Neural crest cell (in vitro differentiated cells): ENCODE measurements around the gene DLG5. TPM values are rescaled to one million over a fixed set of nuclear protein-coding genes. Genes with fewer than 3 reads are reported as not detected.

Experiments
- DNase-seq: peaks from one replicate; pipeline ENCODE4 v3.0.0; 2021; ENCODE audit warnings: low read depth, mixed read lengths, low spot score
- H3K27ac Mint-ChIP-seq: one replicate; pipeline ENCODE4 v1.8.0; 2021; ENCODE audit warnings: mild to moderate bottlenecking, mixed read lengths; ENCODE audit not compliant: unreplicated experiment
- H3K27me3 Mint-ChIP-seq: 2 replicates; pipeline ENCODE4 v1.8.0; 2021; ENCODE audit warnings: low read depth, mild to moderate bottlenecking, mixed read lengths
- H3K36me3 Mint-ChIP-seq: 2 replicates; pipeline ENCODE4 v1.8.0; 2021; ENCODE audit warnings: low read depth, mild to moderate bottlenecking, mixed read lengths
- H3K4me1 Mint-ChIP-seq: 2 replicates; pipeline ENCODE4 v1.8.0; 2021; ENCODE audit warnings: mixed read lengths
- H3K4me3 Mint-ChIP-seq: one replicate; pipeline ENCODE4 v1.8.0; 2021; ENCODE audit warnings: mild to moderate bottlenecking, mixed read lengths
- H3K9me3 Mint-ChIP-seq: 2 replicates; pipeline ENCODE4 v1.8.0; 2021; ENCODE audit warnings: mixed read lengths
- CTCF ChIP-seq: fragments of 200-600 bp; sonication (generic); conservative IDR thresholded peaks from 2 replicates; pipeline ENCODE4 v1.5.0; 2021; ENCODE audit warnings: antibody characterized with exemption, mild to moderate bottlenecking
- total RNA-seq: library from RNA; stranded (reverse); gene quantifications from 2 replicates; pipeline ENCODE4 v1.2.1, GENCODE V29; 2021

The DLG5 gene
- total RNA-seq, 1 donor from 2014 or later = 87.3 TPM

DNA sequence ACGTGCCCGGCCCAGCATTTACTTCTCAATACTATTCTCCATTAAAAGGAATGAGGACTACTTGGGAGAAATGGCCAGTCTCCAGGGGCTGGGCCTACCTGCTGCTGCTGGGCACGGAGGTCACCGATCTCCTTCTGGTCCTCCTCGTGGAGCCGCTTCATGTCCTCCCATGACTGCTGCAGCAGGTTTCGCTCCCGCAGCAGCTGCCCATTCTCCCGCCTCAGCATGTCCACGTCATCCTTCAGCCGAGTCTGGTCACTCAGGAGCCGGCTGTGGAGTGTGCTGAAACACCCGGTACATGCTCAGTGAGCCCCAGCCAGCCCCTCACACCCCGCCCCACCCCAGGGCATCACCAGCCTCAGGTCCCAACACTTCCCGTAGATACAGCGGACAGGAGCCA is 73.3 kb downstream of the DLG5 start:
- no peak for DNase-seq
- no peak overlapping the region for H3K4me3 Mint-ChIP-seq
- H3K4me1 Mint-ChIP-seq = peaks cover 37% of the 10 kb centered on the region
- H3K27ac Mint-ChIP-seq = peak overlapping the region; percentile 35
- H3K9me3 Mint-ChIP-seq = no peaks in the 10 kb centered on the region
- no peak for TF ChIP-seq CTCF
- H3K27me3 Mint-ChIP-seq = no peaks in the 10 kb centered on the region
- H3K36me3 Mint-ChIP-seq = peaks cover 18% of the 10 kb centered on the region

DNA sequence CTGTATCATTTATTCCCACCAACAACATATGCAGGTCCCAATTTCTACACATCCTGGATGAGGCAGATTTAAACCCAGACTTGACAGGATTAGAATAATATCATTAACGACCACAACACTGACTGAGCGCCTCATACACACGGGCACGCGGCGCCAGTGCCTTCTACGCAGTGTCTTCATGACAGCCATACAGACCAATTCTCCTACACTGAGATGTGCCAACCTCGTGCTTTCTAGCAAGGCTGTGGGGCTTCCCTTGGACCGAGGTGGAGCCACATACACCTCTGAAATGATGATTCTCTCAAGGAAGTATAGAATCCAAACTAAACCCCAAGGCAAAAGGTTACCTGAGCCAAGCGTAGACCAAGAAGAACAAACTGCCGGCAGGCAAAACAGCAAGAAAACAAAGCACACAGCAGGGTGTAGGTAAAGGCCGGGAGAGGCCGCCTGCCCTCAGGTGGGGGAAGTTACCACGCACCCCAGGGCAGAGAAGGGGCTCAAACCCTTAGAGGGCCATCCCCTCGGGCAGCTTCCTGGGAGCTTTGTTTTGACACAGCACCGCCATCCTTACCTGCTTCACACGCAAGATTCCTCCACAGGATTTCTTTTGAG is 75.8 kb downstream of the DLG5 start:
- H3K36me3 Mint-ChIP-seq = peaks cover 17% of the 10 kb centered on the region

GRCh38 chr10:77849039-77849664 is 77.4 kb downstream of the DLG5 start:
- Mint-ChIP-seq H3K4me1 (peaks cover 66% of the 10 kb centered on the region), H3K9me3 (no peaks in the 10 kb centered on the region), H3K36me3 (peaks cover 15% of the 10 kb centered on the region), H3K27me3 (no peaks in the 10 kb centered on the region), H3K4me3 (peak overlapping the region; percentile 72), H3K27ac (peak overlapping the region; percentile 43)
- TF ChIP-seq CTCF = no peak
- peak; percentile 70 for DNase-seq

More for the DNA sequence above, 75.8 kb downstream of the DLG5 start:
- Mint-ChIP-seq H3K9me3 (no peaks in the 10 kb centered on the region), H3K4me3 (no peak overlapping the region), H3K27ac (peak overlapping the region; percentile 60), H3K27me3 (no peaks in the 10 kb centered on the region), H3K4me1 (peaks cover 52% of the 10 kb centered on the region)
- DNase-seq = no peak
- TF ChIP-seq CTCF = no peak

DNA sequence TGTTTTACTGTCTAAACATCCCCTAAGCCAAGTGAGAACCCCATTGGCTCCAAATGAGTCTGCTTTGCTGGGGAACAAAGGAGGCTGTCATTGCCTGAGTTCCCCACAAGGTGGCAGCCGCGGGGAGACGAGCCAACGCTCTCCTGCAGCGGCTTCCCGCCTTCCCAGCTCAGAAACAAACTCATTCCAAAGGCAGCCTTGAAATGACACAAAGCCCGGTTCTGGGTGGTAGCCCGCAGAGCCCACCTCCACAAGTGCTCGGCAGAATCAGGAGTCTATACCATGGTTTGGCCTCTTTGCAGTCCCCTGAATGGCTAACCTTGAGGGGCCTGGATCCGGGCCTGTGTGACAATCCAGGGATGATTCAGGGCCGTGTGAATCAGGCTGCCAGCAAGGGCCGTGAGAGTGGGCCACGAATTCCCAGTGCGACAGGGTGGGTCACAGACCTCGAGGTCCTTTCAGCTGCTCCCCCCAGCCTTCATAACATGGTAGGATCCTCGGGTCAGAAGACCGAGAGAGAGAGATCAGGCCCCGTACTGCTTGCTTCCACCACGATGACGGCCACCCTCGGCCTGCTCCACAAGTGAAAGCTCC is 79.7 kb downstream of the DLG5 start:
- no peaks in the 10 kb centered on the region for H3K9me3 Mint-ChIP-seq
- DNase-seq = peak; percentile 88
- peak overlapping the region; percentile 98 for H3K27ac Mint-ChIP-seq
- peaks cover 14% of the 10 kb centered on the region for H3K36me3 Mint-ChIP-seq
- TF ChIP-seq CTCF = peak; percentile 97
- peaks cover 67% of the 10 kb centered on the region for H3K4me1 Mint-ChIP-seq
- peak overlapping the region; percentile 70 for H3K4me3 Mint-ChIP-seq
- no peaks in the 10 kb centered on the region for H3K27me3 Mint-ChIP-seq

- Mint-ChIP-seq H3K36me3 (peaks cover 13% of the 10 kb centered on the region), H3K4me1 (peaks cover 56% of the 10 kb centered on the region), H3K9me3 (no peaks in the 10 kb centered on the region), H3K4me3 (no peak overlapping the region), H3K27ac (peak overlapping the region; percentile 27), H3K27me3 (no peaks in the 10 kb centered on the region)
- no peak for DNase-seq
- no peak for TF ChIP-seq CTCF
Measured at GRCh38 chr10:77845451-77845850, 81.1 kb downstream of the DLG5 start.
